Right lobe of liver (tissue), 6 donors: Measurements from ENCODE around the gene FOSL2. TPM values are rescaled to one million over a fixed set of nuclear protein-coding genes. Genes with fewer than 3 reads are reported as not detected.

ENCODE experiments used
- ATAC-seq, 4 donors: fragments of 200-7000 bp; cut with Tn5 transposase; one replicate each; pipeline ENCODE4 v1.9.1; 2020; ENCODE audit warnings: mild to moderate bottlenecking in 4 of 4, moderate library complexity in 4 of 4
- DNase-seq, 3 donors: peaks; one replicate each; pipeline ENCODE4 v3.0.0-alpha.2; 2020
- H3K27ac ChIP-seq, 3 donors: fragments of 200-600 bp; one replicate each; pipeline ENCODE4 v1.8.0; 2022
- H3K27me3 ChIP-seq, 2 donors: fragments of 200-600 bp; one replicate each; pipeline ENCODE4 v1.8.0; 2022
- H3K36me3 ChIP-seq, 4 donors: fragments of 200-600 bp; sonication (generic) in 1 of 4; one replicate each; pipeline versions ENCODE4 v1.5.1 to v1.8.0; 2017 to 2022; ENCODE audit warnings: control low read depth in 1 of 4
- H3K4me1 ChIP-seq, 4 donors: fragments of 200-600 bp; sonication (generic) in 1 of 4; one replicate each; pipeline versions ENCODE4 v1.5.1 to v1.8.0; 2017 to 2022; ENCODE audit warnings: control low read depth in 1 of 4
- H3K4me3 ChIP-seq, 3 donors: fragments of 200-600 bp; one replicate each; pipeline ENCODE4 v1.8.0; 2022
- H3K9me3 ChIP-seq, 4 donors: fragments of 200-600 bp; sonication (generic) in 1 of 4; one replicate each; pipeline versions ENCODE4 v1.5.1 to v1.8.0; 2017 to 2022; ENCODE audit warnings: control low read depth in 1 of 4
- POLR2A ChIP-seq: fragments of 450-650 bp; IDR thresholded peaks from one replicate; pipeline ENCODE4 v1.6.1; 2017; ENCODE audit warnings: antibody characterized with exemption, mild to moderate bottlenecking
- WGBS: methylation state at CpG from one replicate; pipeline ENCODE4 v1.1.6; 2018; ENCODE audit warnings: low coverage, low lambda C conversion rate; ENCODE audit not compliant: insufficient coverage; ENCODE audit errors: missing lambda C conversion rate; 5-methylcytosine and 5-hydroxymethylcytosine counted together
- intact Hi-C, 2 donors: fragments of 100-400 bp; cut with DNase I; formaldehyde crosslinking; loops; one replicate each; pipeline versions ENCODE4 v1.11.2 to v1.14.1; 2022
- total RNA-seq, 6 experiments: library from RNA; depleted of rRNA in 2 of 6; stranded (reverse); fragments of >200 nt in 2 of 6; fragmentation: NEBNext Ultra II Directional in 3 of 6; extraction: Animal tissue kit (Norgen Biotek cat#: 25700) in 3 of 6; gene quantifications; one replicate each; pipeline versions ENCODE4 v1.1.0 to v1.2.4, GENCODE V29; 2016 to 2023
- TF ChIP-seq, protein P1 (sequence below), 4 donors: fragments of 200-600 bp in 3 of 4; fragments of 450-650 bp in 1 of 4; IDR thresholded peaks; one replicate each; pipeline versions ENCODE4 v1.5.1 to v1.8.0; 2016 to 2022; ENCODE audit warnings: antibody characterized with exemption in 4 of 4, mild to moderate bottlenecking in 2 of 4
- donor health status: DM: no; HTN: yes; CAD: no.
- donor health status: DM: no; HTN: no; CAD: no.
- donor health status: DM: no; HTN: no; CAD: no.
- donor health status: DM: no; HTN: yes; CAD: no.
- donor health status: DM: no; HTN: yes; CAD: no.

FOSL2 gene
- total RNA-seq, 6 experiments from 2014 or later = 8.1 to 70.7 (median 14.9) TPM

DNA sequence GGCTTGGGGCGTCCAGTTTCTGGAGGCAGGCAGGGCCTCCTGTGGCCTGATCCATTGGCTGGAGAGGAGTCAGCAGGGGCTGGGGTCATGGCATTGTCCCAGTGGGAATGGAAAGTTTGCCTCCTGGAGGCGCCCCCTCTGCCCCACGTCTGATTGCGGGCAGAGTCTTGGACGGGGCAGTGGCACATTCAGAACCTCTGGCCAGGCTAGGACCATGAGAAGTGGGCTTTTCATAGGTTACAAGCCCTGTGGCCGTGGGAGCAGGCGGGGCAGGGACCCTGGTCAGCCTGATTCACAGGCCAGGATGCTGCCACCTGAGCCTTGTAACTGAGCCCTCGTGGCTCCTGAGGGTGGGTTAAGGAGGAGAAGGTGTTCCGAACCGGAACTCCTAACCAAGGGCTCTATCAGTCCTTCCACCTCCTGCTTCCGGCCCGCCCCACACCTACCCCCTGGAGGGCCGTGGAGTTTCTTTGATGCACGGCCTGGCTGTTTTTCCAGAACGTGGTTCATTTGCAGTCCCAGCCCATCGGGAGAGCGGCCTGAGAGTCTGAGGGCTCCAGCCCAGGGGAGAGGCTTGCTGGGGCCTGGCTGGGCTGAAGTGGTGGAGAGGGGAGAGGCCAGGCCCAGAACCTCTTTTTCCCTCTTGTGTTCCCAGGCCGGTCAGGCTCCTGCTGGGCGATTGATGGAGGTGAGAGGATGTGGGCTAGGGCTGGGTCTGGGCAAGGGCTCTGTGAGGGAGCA lies 59.3 kb downstream of the FOSL2 start:
- H3K4me3 ChIP-seq = no peak overlapping the region
- TF ChIP-seq, protein P1, sequence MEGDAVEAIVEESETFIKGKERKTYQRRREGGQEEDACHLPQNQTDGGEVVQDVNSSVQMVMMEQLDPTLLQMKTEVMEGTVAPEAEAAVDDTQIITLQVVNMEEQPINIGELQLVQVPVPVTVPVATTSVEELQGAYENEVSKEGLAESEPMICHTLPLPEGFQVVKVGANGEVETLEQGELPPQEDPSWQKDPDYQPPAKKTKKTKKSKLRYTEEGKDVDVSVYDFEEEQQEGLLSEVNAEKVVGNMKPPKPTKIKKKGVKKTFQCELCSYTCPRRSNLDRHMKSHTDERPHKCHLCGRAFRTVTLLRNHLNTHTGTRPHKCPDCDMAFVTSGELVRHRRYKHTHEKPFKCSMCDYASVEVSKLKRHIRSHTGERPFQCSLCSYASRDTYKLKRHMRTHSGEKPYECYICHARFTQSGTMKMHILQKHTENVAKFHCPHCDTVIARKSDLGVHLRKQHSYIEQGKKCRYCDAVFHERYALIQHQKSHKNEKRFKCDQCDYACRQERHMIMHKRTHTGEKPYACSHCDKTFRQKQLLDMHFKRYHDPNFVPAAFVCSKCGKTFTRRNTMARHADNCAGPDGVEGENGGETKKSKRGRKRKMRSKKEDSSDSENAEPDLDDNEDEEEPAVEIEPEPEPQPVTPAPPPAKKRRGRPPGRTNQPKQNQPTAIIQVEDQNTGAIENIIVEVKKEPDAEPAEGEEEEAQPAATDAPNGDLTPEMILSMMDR (IDR thresholded peaks at IDR 0.05) = no peak
- TF ChIP-seq POLR2A = no peak
- H3K27me3 ChIP-seq = no peaks in the 10 kb centered on the region
- no peaks in the 10 kb centered on the region for H3K9me3 ChIP-seq
- no peak overlapping the region for H3K27ac ChIP-seq
- WGBS = 40% methylated on average over 1 of the region's 19 CpGs
- H3K4me1 ChIP-seq = no peaks in the 10 kb centered on the region
- DNase-seq (no peak), ATAC-seq (no peak)
- H3K36me3 ChIP-seq = no peaks in the 10 kb centered on the region
- intact Hi-C loops = loop anchor here in 1 of 2 donors (10.0 kb wide), 1 partner anchor 727 kb away; no protein-coding TSS in a partner anchor

DNA sequence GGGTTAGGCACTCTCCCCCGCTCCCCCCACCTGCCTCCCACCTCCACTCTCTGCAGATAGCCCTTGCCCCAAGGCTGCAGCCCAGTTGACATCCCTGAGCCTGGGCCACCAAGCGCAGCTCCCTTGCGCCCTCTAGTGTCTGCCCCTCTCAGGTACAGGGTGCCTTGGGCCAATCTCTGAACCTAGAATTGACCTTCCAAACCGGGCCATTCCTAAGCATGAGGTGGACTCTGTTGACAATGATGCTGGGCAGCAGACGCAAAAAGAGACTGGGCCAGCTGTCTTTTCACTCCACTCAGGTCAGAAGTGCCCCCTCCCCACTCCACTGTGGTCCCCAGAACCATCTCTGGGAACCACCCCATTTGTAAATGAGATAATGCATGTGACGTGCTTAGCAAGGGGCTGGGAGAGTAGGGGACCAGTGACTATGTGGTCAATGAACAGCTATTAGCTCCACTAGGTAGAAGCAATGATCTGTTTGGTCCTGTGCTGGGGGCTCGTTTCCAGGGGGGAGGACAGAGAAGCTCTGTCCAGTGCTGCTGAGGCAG lies 60.0 kb downstream of the FOSL2 start:
- peak; percentile 80 to 83 (median 83) for DNase-seq
- Histone ChIP-seq H3K9me3 (no peaks in the 10 kb centered on the region), H3K27me3 (no peaks in the 10 kb centered on the region), H3K36me3 (no peaks in the 10 kb centered on the region), H3K4me3 (no peak overlapping the region), H3K27ac (no peak overlapping the region), H3K4me1 (no peaks in the 10 kb centered on the region)
- 21% methylated on average over 3 of the region's 7 CpGs for WGBS
- TF ChIP-seq, protein P1 (IDR thresholded peaks at IDR 0.05) = peak; percentile 86 to 94 (median 93)
- TF ChIP-seq POLR2A = no peak
- intact Hi-C loops = loop anchor here in 1 of 2 donors (10.0 kb wide), 1 partner anchor 728 kb away; no protein-coding TSS in a partner anchor
- peak; percentile 89 to 95 (median 90) for ATAC-seq

DNA sequence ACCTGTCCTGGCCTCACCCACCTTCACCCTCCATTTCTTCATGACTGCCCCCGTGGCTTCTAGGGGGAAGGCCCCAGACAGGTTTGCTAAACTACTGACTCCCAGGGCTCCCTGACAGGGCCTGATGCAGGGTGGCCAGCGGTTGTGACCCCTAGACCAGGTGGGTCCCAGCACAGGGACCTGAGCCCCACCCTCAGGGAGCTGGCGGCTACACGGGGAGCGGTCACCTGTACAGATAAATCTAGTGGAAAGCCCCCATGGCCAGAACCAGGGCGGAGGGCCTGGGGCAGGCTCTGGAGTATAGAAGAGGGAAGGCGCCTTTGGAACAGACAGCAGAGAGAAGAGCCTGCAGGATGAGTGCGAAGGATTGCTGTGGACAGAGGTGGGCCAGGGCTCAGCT lies 60.7 kb downstream of the FOSL2 start:
- no peaks in the 10 kb centered on the region for H3K9me3 ChIP-seq
- intact Hi-C loops = loop anchor here in 1 of 2 donors (10.0 kb wide), 1 partner anchor 729 kb away; no protein-coding TSS in a partner anchor
- WGBS = 53% methylated on average over 2 of the region's 8 CpGs
- H3K27me3 ChIP-seq = no peaks in the 10 kb centered on the region
- H3K36me3 ChIP-seq = no peaks in the 10 kb centered on the region
- ATAC-seq = no peak
- no peak overlapping the region for H3K4me3 ChIP-seq
- H3K4me1 ChIP-seq = no peaks in the 10 kb centered on the region
- no peak for DNase-seq
- H3K27ac ChIP-seq = no peak overlapping the region
- no peak for TF ChIP-seq POLR2A
- TF ChIP-seq, protein P1 (IDR thresholded peaks at IDR 0.05) = no peak

DNA sequence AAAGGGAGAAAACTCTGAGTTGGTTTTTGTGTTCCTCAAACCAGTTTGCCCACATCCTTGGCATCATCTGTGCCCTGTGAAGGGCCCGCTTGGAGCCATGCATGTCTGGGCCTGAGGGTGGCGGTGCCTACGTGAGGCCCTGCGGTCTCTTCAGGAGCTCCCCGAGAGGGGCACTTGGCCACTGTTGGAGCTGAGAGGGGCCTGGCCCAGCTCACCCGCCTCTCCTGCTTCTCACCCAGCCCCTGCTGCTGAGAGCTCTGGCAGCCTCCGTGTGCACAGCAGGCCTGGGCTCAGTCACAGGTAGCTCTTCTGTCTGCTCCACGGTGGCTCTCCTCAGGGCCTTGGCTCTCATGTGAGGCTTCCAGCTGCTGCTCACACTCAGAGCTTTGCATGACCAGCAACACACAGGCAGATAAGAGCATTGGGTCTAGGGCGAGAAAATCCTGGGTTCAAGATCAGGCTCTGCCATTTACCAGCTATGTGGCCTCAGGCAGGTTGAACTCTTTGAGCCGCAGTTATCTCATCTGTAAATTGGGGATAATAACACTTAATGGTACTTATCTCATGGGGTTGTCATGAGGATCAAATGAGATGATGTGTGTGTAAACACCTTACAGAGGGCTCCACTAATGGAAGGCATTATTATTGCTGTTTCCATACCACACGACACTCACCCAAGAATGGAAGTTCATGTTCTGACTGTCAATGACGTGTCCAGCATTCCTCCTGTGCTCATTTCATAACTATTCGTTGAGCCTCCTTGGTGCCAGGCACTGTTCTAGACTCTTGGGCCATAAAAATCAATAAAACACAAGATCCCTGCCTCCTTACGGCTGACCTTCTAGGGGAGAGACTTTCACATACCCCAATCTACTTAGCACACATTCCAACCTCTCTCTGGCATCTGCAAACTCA lies 61.6 kb downstream of the FOSL2 start:
- TF ChIP-seq POLR2A = no peak
- TF ChIP-seq, protein P1 (IDR thresholded peaks at IDR 0.05) = no peak
- intact Hi-C loops = loop anchor here in 1 of 2 donors (10.0 kb wide), 1 partner anchor 729 kb away; no protein-coding TSS in a partner anchor
- 74% methylated on average over 4 of the region's 14 CpGs for WGBS
- DNase-seq (no peak), ATAC-seq (no peak)
- H3K36me3 ChIP-seq = no peaks in the 10 kb centered on the region
- no peaks in the 10 kb centered on the region for H3K4me1 ChIP-seq
- H3K9me3 ChIP-seq = no peaks in the 10 kb centered on the region
- H3K27me3 ChIP-seq = no peaks in the 10 kb centered on the region
- no peak overlapping the region for H3K4me3 ChIP-seq
- no peak overlapping the region for H3K27ac ChIP-seq
